Left renal cortex interstitium (tissue), 4 donors: Measurements from ENCODE around the gene EIF4E2. TPM values are rescaled to one million over a fixed set of nuclear protein-coding genes. Genes with fewer than 3 reads are reported as not detected.
A peak's percentile ranks its signal among the peaks of the same experiment; 100 is the strongest.

ENCODE experiments used
- DNase-seq, 4 donors: peaks; one replicate each; pipeline ENCODE4 v3.0.0-alpha.2; 2013; ENCODE audit warnings: low read depth in 4 of 4, low spot score in 2 of 4, missing footprints in 1 of 4
- polyA plus RNA-seq, 4 donors: library from polyadenylated mRNA; unstranded; fragments of 120-200 nt; gene quantifications; one replicate each; pipeline ENCODE4 v1.2.1, GENCODE V29; 2013; ENCODE audit not compliant: insufficient read length in 4 of 4

EIF4E2 gene
- 100 to 1,000 TPM in 3 of 4 donors, 10 to 100 TPM in 1; 98.9 to 117 (median 105) TPM for polyA plus RNA-seq

GRCh38 chr2:232550354-232551249, at the start of gene EIF4E2, which contains the start of gene TIGD1:
Gene EIF4E2, plus strand, starts transcription at chr2:232550689. Its CDS starts 36 bp downstream, at chr2:232550725.
Gene TIGD1, minus strand, starts transcription at chr2:232550557. Its CDS starts 675 bp downstream, at chr2:232549882.
- peak; percentile 80 to 91 (median 86) for DNase-seq

GRCh38 chr2:232501331-232501771, 49.1 kb upstream of the EIF4E2 start:
- DNase-seq: no peak

GRCh38 chr2:232501794-232502390, 48.6 kb upstream of the EIF4E2 start:
- no peak for DNase-seq

- DNase-seq: no peak
Observed at GRCh38 chr2:232502511-232502910, 48.0 kb upstream of the EIF4E2 start.

DNA sequence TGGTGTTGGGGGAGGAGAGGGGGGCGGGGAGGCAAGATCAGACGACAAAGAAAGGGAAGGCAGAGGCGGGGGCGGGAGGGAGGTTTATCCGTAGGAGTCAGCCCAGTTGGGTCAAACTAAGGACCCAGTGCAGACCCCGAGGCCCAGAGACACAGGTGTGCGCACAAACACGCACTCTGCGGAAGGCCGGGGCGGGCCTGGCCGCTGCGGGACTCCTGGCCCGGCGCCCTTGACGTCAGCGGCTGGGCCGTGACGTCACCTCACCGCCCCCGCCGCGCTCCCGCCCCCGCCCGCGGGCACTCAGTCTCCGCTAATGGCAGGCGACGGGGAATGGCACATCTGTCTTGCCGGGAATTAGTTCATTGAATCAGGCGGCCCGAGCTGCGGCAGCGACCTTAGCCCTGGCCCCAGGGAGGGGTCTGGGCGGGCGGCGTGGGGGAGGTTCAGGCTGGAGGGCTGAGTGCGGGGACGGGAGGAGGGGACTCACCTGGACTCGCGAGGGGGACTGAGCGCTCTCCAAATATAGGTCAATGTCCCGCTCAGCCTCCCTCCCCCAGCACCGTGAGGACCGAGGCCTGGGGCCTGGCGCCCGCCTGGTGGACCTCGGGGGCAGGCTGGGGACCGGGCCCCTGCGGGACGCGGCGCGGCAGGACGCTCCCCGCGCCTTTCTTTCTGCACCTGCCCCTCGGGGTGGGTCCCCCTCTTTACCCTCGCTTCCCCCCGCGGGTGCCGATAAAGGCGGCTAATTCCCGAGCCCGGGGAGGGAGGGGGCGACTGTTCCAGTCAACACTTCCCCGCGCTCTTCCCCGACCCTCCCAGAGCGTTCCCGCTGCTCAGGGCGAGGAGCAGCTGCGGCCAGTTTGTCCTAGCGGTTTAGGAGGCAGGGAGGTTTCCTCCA, 47.3 kb upstream of the EIF4E2 start:
- DNase-seq: no peak

GRCh38 chr2:232503809-232504323, 46.6 kb upstream of the EIF4E2 start:
- DNase-seq: no peak

DNA sequence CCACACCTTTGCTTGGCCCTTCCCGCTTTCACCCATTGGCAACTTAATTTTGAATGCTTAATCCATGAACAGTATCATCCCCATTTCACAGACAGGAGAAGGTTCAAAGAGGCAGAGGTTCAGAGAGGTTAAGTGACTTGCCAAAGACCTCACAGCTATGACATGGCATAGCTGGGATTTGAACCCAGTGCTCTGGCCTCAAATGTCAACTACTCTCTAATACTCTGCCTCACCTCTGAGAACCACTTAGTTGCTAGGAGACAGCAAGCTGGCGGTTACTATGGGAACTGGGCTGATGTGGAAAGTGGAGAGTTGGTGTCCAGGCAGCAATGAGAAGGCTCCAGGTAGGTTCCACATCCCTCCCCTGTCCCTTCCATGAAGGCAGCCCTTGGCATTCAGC, 46.1 kb upstream of the EIF4E2 start:
- no peak for DNase-seq

DNA sequence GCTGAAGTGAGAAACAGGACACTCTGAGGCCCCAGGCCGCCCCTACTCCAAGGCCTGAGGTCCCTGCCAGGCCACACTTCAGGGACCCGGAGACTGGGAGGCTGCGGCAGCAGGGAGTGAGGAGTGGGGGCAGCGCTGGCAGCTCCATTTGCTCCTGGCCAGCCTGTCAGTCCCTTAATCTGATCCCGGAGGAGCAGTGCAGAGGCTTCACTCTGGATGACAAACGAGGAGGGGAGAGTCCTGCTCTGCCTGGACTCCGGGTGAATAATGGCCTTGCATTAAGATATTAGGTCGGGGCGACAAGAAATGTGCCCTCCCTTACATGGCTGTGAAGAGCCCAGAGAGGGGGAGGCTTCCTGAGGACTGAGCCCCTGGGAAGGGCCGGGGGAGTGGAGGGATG, 44.6 kb upstream of the EIF4E2 start:
- DNase-seq: no peak

- DNase-seq: no peak
Observed at GRCh38 chr2:232506709-232507108, 43.8 kb upstream of the EIF4E2 start.

DNA sequence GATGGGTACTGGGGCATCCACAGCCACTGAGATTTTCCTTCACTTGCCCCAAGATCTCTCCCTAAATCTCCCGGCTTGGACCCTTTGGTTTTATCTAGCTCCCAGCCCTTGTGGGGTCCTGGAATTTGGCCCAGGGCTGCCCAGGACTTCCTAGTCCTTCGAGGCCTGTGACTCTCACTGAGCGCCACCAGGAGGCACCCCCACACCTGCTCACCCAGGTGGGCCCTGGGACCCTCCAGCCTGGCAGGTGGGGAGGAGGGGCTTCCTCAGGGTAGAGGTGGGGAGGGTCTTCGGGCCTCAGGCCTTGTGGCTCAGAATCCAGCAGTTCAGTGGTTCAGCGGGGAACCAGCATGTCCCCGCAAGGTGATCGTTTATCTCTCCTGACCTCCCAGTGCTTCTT, 42.2 kb upstream of the EIF4E2 start:
- DNase-seq: no peak

DNA sequence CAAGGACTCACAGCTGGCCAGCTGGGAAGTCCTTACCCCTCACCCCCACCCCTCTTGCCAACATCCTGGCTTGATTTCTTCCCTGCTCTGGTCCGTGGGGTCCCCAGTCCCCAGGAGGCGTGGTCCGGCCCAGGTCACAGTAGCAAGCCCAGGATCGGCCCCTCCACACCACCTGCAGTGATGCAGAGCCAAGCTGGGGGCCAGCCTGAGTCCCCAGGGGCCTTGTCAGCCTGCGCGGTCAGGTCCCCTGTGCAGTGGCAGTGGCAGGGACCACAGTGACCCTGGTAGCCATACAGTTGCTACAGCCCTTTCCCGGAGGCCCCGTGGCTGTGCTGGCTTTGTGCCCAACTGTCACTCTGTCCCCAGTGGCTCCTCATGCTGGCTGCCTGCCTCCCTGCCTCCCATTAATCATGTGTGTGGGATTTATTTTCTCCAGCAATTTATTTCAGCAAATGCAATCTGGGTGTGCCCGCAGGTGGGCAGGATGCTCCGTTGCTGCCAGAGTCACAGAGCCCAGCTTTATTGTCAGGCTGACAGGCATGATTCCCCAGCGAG, 39.1 kb upstream of the EIF4E2 start:
- no peak for DNase-seq

GRCh38 chr2:232512602-232513001, 37.9 kb upstream of the EIF4E2 start:
- DNase-seq: no peak

GRCh38 chr2:232513353-232513752, 37.1 kb upstream of the EIF4E2 start:
- no peak for DNase-seq

GRCh38 chr2:232515639-232516038, 34.9 kb upstream of the EIF4E2 start:
- no peak for DNase-seq

- no peak for DNase-seq
Observed at GRCh38 chr2:232516551-232516950, 33.9 kb upstream of the EIF4E2 start.

- DNase-seq: no peak
Observed at GRCh38 chr2:232518844-232519243, 31.6 kb upstream of the EIF4E2 start.

GRCh38 chr2:232519581-232520438, 30.7 kb upstream of the EIF4E2 start, which contains the start of gene PRSS56:
Gene PRSS56, plus strand, starts transcription at chr2:232520388. Its CDS starts 211 bp downstream, at chr2:232520599.
- DNase-seq: no peak

DNA sequence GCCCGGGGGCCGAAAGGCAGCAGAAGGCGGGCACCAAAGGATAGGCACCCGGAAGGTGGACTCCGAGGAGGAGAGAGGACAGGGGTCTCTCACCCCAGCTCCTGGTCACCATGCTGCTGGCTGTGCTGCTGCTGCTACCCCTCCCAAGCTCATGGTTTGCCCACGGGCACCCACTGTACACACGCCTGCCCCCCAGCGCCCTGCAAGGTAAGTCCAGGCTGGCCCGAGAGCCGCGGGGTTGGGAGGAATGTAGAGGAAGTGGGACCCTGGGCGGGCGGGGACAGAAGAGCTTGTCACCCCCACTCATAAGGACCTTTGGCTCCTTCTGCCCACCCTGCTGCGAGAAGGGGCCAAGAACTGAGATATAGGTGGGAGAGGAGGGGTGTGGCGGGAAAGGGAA, 30.0 kb upstream of the EIF4E2 start:
- DNase-seq: no peak

DNA sequence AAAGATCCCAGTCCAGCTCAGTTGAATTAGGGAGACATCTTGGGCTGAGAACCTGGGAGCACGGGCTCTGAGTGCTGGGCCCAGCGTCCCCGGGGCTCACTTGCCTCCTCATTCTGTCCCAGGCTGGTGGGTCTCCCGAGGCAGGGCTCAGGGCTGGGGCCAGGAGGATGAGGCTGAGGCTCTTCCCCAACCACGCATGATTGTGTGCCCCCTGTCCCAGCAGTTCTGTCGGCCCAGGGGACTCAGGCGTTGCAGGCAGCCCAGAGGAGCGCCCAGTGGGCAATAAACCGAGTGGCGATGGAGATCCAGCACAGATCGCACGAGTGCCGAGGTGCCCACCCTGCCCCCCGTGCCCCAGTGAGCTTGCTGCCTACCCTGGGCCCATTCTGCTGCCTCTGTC, 29.4 kb upstream of the EIF4E2 start:
- no peak for DNase-seq
